ENCODE measurements around the gene CREB1. TPM values are rescaled to one million over a fixed set of nuclear protein-coding genes. Genes with fewer than 3 reads are reported as not detected.

The CREB1 gene
- total RNA-seq, 6 experiments from 2014 or later, result 10.1 to 22.6 (median 16.8) TPM

DNA sequence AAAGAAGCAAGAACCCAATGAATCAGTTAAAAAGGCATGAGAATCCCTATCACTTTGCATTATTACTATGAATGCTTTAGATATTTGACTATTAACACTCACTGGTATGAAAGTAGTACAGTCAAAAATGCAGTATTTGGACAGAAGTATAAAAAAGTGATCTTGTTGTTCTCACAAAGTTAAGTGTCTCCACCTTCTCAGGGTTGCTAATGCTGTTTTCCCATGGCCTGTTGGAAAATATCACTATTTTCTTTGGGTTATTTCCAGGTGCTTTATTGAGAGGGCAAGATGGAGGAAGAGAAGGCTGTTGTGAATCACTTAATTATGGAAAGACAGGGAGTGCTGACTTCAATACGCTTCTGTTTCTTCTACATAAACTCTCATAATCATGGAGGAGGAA lies 13.6 kb upstream of the CREB1 start:
- Histone ChIP-seq H3K4me1 (no peaks in the 10 kb centered on the region), H3K36me3 (no peaks in the 10 kb centered on the region), H3K27ac (no peak overlapping the region), H3K27me3 (no peaks in the 10 kb centered on the region), H3K9me3 (no peaks in the 10 kb centered on the region), H3K4me3 (no peak overlapping the region)
- DNase-seq, result no peak
- WGBS (ENCODE audit: insufficient coverage, low coverage, low lambda C conversion rate, missing lambda C conversion rate), result 92% methylated on average over 1 of the region's 1 CpG
- intact Hi-C loops (cut with DNase I), result no loop called here
- TF ChIP-seq, protein P1, sequence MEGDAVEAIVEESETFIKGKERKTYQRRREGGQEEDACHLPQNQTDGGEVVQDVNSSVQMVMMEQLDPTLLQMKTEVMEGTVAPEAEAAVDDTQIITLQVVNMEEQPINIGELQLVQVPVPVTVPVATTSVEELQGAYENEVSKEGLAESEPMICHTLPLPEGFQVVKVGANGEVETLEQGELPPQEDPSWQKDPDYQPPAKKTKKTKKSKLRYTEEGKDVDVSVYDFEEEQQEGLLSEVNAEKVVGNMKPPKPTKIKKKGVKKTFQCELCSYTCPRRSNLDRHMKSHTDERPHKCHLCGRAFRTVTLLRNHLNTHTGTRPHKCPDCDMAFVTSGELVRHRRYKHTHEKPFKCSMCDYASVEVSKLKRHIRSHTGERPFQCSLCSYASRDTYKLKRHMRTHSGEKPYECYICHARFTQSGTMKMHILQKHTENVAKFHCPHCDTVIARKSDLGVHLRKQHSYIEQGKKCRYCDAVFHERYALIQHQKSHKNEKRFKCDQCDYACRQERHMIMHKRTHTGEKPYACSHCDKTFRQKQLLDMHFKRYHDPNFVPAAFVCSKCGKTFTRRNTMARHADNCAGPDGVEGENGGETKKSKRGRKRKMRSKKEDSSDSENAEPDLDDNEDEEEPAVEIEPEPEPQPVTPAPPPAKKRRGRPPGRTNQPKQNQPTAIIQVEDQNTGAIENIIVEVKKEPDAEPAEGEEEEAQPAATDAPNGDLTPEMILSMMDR (IDR thresholded peaks at IDR 0.05), result no peak
- no peak for TF ChIP-seq POLR2A (IDR thresholded peaks at IDR 0.05)
- no peak for ATAC-seq

DNA sequence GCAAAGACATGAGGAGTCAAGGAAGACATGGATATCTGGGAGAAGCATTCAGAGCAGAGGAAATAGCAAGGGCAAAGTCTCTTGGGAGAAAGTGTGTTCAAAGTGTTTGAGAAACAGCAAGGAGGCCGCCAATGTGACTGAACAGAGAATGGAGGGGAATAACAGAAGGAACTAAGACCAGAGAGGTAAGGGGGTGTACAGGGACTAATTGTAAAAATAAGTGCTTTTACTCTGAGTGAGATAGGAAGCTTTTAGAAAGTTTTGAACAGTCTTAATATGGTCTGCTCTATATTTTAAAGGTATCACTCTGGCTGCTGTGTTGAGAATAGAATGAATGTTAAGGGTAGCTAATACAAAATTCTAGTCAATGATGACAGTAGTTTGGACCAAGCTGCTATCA lies 6.8 kb upstream of the CREB1 start:
- intact Hi-C loops (cut with DNase I), result loop anchor here in 1 of 2 donors (10.0 kb wide), 1 partner anchor 112 kb away; no protein-coding TSS in a partner anchor
- WGBS (ENCODE audit: insufficient coverage, low coverage, low lambda C conversion rate, missing lambda C conversion rate), result 100% methylated on average over 1 of the region's 1 CpG
- Histone ChIP-seq H3K4me3 (no peak overlapping the region), H3K27ac (no peak overlapping the region), H3K4me1 (no peaks in the 10 kb centered on the region), H3K27me3 (no peaks in the 10 kb centered on the region), H3K9me3 (no peaks in the 10 kb centered on the region), H3K36me3 (no peaks in the 10 kb centered on the region)
- DNase-seq (no peak), ATAC-seq (no peak)
- TF ChIP-seq POLR2A (IDR thresholded peaks at IDR 0.05), result no peak
- TF ChIP-seq, protein P1 (IDR thresholded peaks at IDR 0.05), result no peak

DNA sequence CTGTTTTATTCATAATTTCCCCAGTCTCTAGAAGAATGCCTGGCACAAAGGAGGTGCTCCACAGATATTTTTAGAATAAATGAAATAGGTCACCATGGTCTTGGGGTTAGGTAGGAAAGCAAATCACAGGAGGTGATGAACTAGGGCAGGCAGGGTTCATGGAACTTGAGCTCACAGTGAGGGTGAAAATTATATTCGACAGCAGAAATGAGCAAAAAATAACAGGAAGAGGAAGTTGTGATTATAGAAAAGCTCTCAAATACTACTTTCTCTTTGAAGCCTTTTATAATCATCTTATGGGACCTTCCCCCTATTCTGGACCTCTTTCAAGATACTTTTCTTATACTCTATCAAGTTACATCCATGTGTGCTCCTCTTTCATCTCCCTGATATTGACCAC lies 4.5 kb upstream of the CREB1 start:
- H3K4me3 ChIP-seq, result no peak overlapping the region
- no peak for TF ChIP-seq POLR2A (IDR thresholded peaks at IDR 0.05)
- TF ChIP-seq, protein P1 (IDR thresholded peaks at IDR 0.05), result no peak
- 37% methylated on average over 1 of the region's 1 CpG for WGBS (ENCODE audit: insufficient coverage, low coverage, low lambda C conversion rate, missing lambda C conversion rate)
- H3K9me3 ChIP-seq, result no peaks in the 10 kb centered on the region
- H3K36me3 ChIP-seq, result no peaks in the 10 kb centered on the region
- no peaks in the 10 kb centered on the region for H3K4me1 ChIP-seq
- H3K27ac ChIP-seq, result no peak overlapping the region
- ATAC-seq (no peak), DNase-seq (no peak)
- no peaks in the 10 kb centered on the region for H3K27me3 ChIP-seq
- intact Hi-C loops (cut with DNase I), result loop anchor here in 1 of 2 donors (10.0 kb wide), 1 partner anchor 110 kb away; no protein-coding TSS in a partner anchor

DNA sequence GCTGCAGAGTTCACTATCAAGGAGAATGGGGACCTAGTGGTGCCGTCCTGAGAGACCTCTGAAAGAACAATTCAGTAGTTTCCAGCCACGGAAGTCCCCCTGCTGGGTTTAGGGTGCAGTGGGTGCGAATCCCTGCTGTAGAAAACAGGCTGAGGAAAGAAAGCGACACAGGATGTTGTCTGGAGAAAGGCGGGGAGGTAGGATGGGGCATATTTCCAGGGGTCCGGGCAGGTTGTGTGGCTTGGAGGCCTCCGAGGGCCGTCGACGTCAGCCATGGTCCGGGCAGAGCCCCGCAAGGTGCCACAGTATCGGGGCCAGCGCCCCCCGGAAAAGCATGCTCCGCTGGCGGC lies 807 bp upstream of the CREB1 start:
- no peaks in the 10 kb centered on the region for H3K36me3 ChIP-seq
- no peak for DNase-seq
- H3K4me3 ChIP-seq, result peak overlapping the region; percentile 65 to 73 (median 70)
- TF ChIP-seq POLR2A (IDR thresholded peaks at IDR 0.05), result no peak
- TF ChIP-seq, protein P1 (IDR thresholded peaks at IDR 0.05), result no peak
- no peaks in the 10 kb centered on the region for H3K27me3 ChIP-seq
- peak; percentile 1 to 2 (median 2) for ATAC-seq
- peak overlapping the region; percentile 88 to 97 (median 97) for H3K27ac ChIP-seq
- no peaks in the 10 kb centered on the region for H3K9me3 ChIP-seq
- intact Hi-C loops (cut with DNase I), result loop anchor here in 1 of 2 donors (10.0 kb wide), 1 partner anchor 106 kb away; no protein-coding TSS in a partner anchor
- peaks cover 3 to 24% (median 11%) of the 10 kb centered on the region in 4 donors for H3K4me1 ChIP-seq
- WGBS (ENCODE audit: insufficient coverage, low coverage, low lambda C conversion rate, missing lambda C conversion rate), result 13% methylated on average over 2 of the region's 17 CpGs
